Measurements from ENCODE around the gene ACSL3. TPM values are rescaled to one million over a fixed set of nuclear protein-coding genes. Genes with fewer than 3 reads are reported as not detected.
A peak's percentile ranks its signal among the peaks of the same experiment; 100 is the strongest.

The ACSL3 gene
- polyA plus RNA-seq, 1 donor, result 35.8 TPM

GRCh38 chr2:222883420-222883819 lies 22.6 kb downstream of the ACSL3 start:
- DNase-seq, result no peak

DNA sequence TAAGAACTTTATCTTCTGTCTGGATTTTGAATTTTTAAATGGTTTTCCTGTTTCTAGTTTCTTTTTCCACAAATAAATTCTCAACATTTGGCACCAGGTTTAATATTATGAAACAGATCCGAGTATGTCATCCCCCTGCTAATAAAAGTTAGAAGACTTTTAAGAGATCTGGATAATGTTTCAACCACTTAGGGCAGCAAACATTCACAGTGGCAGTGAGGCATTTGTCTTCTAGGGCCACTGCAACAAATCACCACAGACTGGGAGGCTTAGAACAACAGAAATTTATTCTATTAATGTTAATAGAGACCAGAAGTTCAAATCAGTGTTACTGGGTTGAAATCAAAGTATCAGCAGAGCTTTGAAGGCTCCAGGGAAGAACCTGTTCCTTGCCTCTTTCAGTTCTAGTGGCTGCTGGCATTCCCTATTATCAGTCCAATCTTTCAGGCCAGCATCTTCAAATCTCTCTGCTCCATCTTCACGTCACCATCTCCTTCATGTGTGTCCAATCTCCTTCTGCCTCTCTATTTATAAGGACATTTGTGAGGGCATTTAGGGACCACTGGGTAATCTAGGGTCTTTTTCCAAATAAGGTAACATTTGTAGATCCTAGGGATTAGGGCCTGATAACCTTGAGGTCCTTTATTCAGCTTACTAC lies 23.4 kb downstream of the ACSL3 start:
- DNase-seq, result no peak

- DNase-seq, result no peak
Measured at GRCh38 chr2:222884805-222885424, 24.1 kb downstream of the ACSL3 start.

DNA sequence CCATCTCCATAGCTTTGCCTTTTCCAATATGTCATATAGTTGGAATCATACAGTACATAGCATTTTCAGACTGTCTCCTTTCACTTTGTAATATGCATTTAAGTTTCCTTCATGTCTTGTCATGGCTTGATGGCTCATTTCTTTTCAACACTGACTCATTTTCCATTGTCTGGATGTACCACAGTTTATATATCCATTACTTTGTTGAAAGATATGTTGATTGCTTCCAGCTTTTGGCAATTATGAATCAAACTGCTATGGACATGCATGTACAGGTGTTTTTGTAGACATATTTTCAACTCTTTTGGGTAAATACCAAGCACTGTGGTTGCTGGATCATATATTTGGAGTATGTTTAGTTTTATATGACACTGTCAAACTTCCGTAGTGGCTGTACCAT lies 26.3 kb downstream of the ACSL3 start:
- DNase-seq, result no peak

- no peak for DNase-seq
Measured at GRCh38 chr2:222888716-222889115, 27.9 kb downstream of the ACSL3 start.

DNA sequence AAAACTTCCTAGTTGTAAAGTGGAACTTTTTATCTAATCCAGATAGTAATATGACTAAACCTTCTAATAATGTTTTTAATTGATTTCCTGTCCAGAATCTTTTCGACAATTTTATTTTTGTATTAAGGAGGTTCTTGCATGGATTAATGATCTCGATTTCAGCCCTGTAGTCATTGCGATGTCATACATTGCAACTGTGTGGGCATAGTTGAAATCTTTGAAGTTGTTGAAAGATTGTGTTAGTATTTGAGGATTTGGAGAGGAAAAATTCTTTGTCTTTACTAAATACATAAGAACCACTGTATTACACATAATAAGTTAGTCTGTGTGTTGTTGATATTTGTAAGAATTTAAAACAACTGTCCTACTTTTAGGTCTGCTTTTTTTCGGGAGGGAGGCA lies 31.1 kb downstream of the ACSL3 start:
- DNase-seq, result no peak

DNA sequence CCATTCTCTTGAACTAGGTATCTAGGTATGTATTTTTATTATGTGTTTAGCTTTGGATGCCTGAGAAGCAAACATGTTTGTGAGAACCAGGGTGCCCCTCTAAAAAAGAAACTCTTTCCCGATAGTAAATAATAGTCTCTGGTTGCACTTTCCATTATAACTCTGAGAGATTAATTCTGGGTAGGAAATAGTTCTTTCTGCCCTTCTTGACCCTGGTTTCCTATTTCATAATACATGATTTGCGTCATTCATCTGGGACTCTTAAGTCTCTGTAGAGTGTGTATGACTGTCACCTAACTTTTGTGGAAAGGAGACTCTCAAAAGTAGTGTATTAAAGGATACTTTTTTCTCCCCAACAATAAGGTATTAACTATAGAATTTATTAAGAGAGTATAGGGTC lies 31.5 kb downstream of the ACSL3 start:
- DNase-seq, result no peak

DNA sequence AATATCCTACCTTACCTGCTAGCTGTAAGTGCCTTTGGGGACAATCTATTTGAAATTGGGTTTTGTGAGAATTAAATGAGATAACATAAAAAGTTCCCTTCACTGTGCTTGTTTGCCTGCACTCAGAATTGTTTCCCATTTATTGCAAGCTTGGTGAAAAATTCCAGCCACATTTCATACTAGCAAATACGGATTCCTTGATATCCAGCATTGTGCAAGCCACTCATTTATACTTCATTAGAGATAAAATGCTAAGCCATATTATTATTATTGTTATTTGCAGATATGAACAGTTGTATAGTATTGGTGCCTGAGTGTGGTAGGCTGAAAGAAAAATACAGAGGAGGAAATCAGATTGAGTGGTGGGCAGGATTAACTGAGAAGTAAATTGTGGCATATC lies 31.9 kb downstream of the ACSL3 start:
- DNase-seq, result no peak

DNA sequence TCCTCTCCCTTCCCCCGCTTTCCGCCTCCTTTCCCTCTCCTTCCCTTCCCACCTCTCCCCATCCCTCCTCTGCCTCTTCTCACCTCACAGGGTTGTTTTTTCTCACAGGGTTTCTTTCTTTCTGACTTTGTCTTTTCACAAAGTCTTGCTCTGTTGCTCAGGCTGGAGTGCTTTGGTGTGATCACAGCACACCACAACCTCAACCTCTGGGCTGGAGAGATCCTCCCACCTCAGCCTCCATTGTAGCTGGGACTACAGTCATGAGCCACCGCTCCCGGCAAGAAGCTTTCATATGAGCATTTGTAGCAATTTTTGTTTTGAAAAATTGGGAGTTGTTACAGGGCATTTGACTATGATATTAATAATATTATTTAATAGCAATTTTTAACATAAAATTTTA lies 32.9 kb downstream of the ACSL3 start:
- no peak for DNase-seq

- DNase-seq, result no peak
Measured at GRCh38 chr2:222895144-222895543, 34.3 kb downstream of the ACSL3 start.

DNA sequence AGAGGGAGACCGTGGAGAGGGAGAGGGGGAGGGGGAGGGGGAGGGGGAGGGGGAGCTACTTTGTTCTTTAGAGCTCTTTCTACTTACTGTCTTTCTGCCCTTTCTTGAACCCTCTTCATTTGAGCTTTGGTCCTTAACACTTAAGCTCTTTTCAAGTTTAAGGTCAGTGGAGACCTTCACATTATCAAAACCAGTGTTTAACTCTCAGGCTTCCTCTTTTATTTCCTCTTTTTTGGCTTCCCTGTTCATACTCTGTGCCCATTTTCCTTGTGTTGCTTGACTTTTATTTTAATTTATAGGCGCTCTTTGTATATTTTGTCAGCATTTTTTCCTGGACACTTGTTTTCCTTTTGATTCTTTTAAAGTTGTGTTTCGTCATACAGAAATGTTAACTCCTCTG lies 37.1 kb downstream of the ACSL3 start:
- no peak for DNase-seq

- DNase-seq, result no peak
Measured at GRCh38 chr2:222899413-222900181, 38.8 kb downstream of the ACSL3 start.

GRCh38 chr2:222900354-222900753 lies 39.5 kb downstream of the ACSL3 start:
- no peak for DNase-seq

- no peak for DNase-seq
Measured at GRCh38 chr2:222902660-222903059, 41.8 kb downstream of the ACSL3 start.

DNA sequence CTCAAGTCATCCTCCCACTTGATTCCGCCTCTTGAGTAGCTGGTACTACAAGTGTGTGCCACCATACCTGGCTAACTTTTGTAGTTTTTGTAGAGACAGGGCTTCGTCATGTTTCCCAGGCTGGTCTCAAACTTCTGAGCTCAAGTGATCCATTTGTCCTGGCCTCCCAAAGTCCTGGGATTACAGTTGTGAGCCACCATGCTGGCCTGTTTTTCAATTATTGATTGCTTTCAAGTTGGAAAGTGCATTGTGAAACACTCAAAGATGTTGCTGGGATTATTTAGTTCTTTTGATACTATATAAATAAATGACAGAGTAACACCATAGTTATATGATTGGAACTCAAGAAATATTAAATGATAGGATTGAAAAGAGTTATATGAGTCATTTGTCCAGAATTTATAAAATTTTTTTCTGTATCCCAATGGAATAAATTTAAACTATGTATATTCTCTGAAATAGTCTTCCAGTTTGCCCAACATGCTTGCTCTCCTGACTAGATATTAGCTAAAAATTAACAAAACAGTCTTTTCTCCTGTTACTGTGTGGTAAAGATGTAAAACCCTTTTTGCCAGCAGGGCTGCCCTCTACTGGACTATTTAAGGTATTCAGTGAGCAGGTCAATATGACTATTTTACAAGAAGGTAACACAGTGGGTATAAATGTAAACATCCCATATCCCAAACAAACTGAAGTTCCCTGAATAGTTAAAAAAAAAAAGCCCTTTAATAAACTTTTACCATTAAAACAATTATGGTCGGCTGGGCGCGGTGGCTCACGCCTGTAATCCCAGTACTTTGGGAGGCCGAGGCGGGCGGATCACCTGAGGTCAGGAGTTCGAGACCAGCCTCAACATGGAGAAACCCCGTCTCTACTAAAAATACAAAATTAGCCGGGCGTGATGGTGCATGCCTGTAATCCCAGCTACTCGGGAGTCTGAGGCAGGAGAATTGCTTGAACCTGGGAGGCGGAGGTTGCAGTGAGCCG lies 42.7 kb downstream of the ACSL3 start:
- peak; percentile 38 for DNase-seq

DNA sequence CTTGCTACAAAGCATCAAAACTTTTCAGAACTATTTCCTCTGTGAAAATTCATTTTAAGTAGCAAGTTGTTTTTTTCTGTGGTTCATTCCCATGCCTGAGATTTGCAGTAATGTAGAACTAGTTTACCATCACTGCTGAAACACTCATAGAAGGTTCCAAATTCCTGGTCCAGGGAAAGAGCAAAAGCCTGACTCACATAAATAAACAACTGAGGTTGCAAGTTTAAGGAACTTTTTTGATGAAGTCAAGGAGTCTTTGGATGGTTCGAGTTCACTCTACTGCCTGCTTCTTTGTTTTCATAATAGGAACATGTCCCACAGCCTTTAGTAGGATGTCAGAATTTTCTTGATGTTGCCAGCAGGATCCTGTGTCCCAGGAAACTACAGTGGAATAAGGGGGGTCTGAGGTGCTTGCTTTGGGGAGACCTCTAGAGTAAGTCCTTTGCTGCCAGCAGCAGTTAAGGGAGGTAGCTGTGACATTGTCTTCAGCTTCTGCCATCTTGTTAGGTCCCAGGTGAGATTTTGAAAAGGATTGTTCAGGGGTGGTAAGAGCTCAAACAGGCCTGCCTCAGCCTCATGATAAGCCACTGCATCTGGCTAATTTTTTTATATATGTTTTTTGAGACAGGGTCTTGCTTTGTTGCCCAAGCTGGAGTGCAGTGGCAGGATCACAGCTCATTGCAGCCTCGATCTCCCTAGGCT lies 43.9 kb downstream of the ACSL3 start:
- DNase-seq, result no peak

DNA sequence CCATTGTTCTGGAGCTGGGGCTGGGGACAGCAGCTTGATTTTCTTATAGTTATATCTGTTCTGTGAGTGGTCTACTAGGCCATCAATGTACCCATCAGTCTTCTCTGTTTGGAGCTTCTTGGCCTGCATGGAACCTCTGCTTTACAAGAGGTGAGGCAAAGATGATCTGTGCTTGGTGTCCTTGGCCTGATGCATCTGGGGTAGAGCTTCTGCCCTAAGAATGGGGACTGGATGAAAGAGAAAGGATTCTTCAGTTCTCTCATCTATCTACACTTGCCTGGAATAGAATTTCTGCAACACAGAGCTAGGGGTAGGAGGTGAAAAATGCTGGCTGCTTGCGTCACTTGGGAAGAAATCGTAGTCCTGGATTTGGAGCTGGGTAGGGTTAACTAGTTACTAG lies 46.2 kb downstream of the ACSL3 start:
- no peak for DNase-seq

DNA sequence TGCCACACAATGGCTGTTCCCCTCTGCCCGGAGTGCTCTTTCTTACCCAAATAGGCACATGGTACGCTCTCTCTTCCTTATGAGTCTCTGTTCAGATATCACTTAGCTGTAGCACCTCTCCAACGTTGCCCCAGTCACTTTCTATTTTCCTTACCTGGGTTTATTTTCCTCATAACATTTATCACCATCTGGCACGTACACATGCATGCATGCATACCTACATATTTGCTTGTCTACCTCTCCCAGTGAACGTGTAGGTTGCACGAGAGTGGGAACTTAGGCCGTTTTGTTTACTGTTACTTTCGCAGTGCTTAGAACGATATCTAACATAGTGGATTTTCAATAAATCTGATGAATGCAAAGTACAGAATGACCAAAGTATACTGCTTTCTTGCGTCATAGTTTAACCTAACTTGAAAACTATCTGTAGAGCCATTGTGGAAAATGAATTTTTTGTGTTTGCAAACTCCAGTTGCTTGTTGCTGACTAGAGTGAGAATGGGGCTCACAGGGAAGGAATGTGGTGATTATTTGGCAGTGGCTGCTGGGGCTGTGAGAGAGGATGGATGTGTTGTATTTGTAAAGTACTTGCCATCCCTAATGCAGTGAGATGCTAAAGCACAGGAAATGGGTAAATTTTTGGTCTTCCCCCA lies 47.1 kb downstream of the ACSL3 start:
- no peak for DNase-seq

- no peak for DNase-seq
Measured at GRCh38 chr2:222909286-222909685, 48.5 kb downstream of the ACSL3 start.

DNA sequence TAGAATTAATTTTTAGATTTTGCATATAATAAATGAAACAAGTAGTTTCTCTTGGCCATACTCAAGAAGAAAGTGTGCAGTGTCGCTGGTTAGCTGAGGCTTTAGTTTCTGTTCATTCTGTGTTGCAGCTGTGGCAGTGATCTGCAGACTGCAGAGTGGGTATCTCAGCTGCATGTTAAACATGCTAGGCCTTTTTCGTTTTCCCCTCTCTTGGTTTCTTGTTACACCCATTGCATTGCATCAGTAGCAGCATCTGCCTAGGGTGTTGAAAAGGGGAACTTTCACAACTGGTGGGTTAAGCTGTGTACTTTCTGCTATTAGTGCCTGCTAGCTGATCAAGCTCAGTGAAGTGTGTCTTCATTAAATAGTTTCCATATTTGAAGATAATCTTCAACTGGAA lies 51.3 kb downstream of the ACSL3 start:
- DNase-seq, result no peak

DNA sequence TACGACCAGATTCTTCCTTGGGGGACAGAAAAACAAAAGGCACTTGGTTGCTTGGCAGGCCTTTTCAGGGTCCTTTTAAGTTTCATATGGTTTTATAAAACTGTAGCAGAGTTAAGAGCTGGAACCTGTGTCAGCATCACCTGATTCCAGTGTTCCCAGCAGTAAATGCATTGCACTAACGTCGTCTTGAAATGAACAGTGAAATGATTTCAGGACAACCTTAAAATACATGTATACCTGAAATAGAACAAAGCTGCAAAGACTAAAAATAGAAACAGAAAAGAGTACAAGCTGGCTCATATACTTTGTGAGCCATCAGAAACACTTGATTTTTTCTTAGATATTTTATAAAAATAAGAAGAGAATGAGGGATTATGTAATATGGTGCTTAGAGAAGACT lies 51.9 kb downstream of the ACSL3 start:
- no peak for DNase-seq

All from hindlimb muscle (tissue), 1 donor.